DMS53 (cell line): ENCODE measurements around the gene MEX3A.

Experiments used
- DNase-seq: peaks from one replicate; lab custom pipeline; 2025; lab: John Stamatoyannopoulos, UW

The MEX3A gene

GRCh38 chr1:156102633-156103511 is 20.6 kb upstream of the MEX3A start:
- DNase-seq, result no peak

GRCh38 chr1:156101880-156102279 is 19.6 kb upstream of the MEX3A start:
- DNase-seq, result no peak

- DNase-seq, result no peak
These were observed 18.1 kb upstream of the MEX3A start for GRCh38 chr1:156100205-156100995.

DNA sequence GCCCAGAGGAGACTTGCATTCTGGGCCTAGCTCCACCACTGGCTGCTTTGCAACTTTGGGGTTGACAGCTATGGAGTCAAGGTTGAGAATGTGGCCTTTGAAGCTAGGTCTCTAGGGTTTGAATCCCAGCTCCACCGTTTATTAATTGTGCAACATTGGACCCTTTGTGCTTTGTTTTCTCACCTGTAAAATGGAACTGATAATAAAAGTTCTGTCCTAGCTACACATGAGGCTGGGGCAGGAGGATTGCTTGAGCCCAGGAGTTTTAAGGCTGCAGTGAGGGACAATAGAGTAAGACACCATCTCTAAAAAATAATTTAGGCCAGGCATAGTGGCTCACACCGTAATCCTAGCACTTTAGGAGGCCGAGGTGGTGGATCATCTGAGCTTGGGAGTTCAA is 17.0 kb upstream of the MEX3A start:
- no peak for DNase-seq

- DNase-seq, result no peak
These were observed 16.5 kb upstream of the MEX3A start for GRCh38 chr1:156098784-156099183.

DNA sequence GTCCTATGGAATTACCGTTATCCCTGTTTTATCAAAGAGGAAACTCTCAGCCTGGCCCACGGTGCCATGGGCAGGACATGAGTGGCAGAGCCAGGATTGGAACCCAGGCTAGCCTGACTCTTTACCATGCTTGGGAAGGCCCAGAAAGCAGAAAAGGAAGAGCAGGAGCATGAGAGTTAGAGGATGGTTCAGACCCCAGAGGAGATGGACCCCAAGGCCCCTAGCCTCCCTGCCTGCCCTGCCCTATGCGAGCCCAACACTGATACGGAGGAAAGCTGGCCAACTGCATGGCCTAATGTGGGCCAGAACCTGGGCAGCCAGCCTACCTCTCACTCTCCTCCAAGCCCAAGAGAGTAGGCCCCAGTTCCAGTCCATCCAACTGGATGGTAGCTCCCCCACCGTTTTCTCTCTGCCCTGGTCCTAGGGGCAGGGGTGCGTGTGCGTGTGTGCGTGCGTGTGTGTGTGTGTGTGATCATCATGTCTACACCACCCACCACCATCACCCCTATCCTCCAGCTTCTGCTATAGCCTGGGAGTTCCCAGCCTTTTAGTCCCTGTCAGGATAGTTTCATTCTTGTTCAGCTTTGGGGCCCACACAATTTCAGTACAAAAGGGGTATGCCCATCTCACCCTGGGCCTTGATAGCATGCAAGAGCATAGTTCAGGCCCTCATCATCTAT is 15.4 kb upstream of the MEX3A start:
- no peak for DNase-seq

GRCh38 chr1:156096640-156097391 is 14.6 kb upstream of the MEX3A start:
- peak; percentile 91 for DNase-seq

DNA sequence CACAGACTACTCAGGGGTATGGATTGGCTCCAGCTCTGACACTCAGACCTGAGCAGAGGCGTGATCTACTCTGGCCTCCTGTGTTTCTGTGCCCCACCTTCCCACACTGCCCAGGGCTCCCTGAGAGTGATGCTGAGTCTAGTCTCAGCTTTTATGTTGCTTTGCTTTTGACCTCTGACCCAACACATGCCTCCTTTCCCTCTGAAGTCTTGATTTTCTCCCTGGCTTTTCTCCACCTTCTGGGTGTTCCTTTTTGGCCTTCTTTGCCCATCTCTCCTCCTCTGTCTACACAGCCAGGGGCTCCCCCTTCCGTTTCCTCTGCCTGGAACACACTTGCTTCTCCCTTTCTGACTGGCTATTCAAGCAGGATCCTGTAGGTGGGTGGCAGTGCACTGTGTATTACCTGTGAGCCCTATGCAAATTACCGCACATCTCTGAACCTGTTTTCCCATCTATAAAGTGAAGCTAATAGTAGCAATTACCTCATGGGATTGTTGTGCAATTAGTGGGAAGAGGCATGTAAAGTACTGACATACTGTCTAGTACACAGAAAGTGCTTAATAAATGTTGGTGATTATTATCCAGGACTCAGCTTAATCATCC is 13.7 kb upstream of the MEX3A start:
- DNase-seq, result no peak

DNA sequence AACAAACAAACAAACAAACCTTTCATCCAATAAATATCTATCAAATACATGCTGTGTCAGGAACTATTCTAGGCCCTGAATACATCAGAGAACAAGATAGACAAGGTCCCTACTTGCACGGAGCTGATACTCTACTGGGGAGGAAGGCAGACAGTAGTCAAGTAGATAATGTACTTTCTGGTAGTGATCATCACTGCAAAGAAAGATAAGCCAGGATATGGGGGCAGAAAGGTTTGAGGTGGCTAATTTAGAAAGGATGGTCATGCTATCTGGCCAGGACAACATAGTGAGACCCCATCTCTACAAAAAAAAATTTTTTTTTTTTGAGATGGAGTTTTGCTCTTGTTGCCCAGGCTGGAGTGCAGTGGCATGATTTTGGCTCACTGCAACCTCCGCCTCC is 9.3 kb upstream of the MEX3A start:
- DNase-seq, result no peak

- peak; percentile 95 for DNase-seq
These were observed 8.5 kb upstream of the MEX3A start for GRCh38 chr1:156090840-156091188.

GRCh38 chr1:156090138-156090839 is 8.0 kb upstream of the MEX3A start:
- DNase-seq, result no peak

DNA sequence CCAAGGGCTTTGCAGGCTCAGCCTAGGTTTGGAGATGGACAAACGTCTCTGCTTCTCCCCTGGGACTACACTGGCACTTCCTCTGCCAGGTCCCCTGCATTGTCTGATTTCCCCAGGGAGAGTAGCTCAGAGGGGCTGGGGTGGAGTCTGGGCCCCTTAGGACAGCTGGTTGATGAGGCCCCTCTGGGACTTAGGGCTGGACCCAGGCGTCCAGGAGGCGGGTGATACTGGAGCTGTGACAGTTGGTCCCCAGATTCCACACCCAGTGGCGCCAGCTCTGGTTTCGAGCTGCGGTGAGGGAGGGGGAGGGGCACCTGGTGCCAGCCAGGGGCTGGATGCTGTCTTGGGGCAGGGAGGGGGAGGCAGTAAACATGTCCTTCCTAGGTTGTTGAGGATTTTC is 7.4 kb upstream of the MEX3A start:
- DNase-seq, result no peak

DNA sequence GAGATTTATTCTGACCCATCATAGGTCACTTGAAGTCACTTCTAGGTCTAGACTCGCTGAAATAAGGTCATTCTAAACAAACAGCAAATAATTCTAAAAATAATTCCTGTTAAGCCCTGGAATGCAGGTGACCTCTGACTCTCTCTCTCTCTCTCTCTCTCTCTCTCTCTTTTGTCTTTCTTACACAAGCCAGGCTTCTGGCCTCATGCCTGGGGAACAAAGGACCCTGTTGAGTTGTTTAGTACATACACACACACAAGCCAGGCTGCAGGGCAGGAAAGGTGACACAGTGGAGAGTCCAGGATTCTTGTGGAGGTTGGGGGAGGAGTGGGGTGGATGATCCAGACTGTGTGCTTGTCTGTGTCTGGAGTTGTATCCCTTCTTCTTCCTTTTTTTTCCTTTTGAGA is 4.0 kb upstream of the MEX3A start:
- DNase-seq, result peak; percentile 82

GRCh38 chr1:156083800-156084790 is 1.8 kb upstream of the MEX3A start:
- DNase-seq, result no peak

GRCh38 chr1:156081917-156082308 is 352 bp downstream of the MEX3A start:
- DNase-seq, result peak; percentile 54

DNA sequence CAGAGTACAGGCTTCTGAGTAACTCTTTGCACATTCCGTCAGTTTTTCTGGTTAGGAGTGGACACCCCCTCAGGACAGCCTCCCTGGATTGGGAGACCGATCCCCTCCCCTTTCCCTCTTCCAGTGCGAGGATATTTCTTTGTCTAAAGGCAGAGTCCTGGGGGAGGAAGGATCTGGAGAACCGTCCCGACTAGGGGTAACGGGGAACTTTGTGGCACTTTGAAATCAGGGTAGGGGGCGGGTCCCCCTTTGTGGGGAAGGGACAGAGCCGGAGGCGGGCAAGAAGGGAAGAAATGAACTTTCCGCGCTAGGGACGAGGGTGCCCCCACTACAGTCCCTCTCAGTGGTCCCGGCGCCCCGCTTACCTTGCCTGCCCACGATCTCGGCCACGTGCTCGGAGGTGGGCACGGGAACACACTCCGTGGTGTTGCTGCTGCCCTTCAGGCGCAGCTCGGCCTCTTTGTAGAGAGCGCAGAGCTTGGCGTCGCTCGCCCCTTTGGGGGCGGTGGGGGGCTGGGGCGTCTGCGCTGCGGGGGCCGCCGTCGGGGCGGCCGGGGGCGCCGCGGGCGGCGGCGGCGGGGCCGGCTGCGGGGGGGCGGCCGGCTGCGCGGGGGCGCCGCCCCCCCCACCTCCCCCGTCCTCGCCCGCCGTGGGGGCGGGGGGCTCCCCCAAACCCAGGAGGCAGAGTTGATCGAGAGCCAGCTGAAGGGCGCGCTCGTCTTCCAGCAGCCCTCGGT is 917 bp downstream of the MEX3A start:
- DNase-seq, result peak; percentile 43

GRCh38 chr1:156080863-156081179 is 1.4 kb downstream of the MEX3A start:
- DNase-seq, result no peak

DNA sequence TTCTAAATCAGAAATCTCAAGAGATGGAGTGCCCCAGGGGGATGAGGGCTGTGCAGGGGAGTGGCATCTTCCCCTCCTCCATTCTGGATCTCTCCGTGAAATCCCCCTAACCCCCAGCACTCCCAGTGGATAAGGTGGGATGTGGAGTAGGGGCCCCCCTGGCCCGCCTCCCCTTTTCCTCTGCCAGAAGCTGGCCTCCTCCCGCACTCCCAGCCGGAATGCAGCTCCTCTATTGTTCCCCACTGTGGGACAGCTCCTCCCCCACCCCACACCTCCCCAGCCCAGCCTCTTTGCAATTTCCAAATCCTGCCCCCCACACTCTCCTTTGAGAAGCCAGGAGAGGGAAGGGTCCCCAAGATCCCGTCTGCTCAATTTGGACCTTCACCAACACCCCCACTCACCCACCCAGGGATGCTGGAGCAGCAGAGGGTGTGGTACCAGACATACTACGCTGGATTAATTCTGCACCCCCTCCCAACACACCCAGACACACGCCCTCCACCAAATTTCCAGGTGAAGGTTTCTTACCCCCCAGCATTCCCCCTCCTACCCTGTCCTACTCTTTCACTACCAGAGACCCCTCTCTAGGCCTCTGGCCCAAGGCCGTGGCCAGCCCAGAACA is 1.9 kb downstream of the MEX3A start:
- no peak for DNase-seq

DNA sequence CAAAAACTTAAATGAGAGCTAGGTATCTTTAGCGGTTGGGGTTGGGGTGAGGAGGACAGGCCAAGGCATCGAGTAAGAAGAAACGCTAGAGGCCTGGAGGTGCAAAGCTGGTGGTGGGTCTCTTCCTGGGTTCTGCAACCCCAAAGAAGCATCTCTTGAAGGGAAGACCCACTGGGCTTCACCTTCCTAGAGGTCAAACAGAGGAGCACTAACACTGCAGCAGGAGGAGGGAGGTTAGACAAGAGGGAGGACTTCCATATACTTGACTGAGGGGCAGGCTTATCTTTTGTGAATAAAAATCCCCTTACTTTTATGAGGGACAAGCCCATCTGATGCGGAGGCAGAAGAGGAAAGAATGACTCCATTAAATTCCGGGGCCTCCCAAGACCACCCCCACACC is 2.5 kb downstream of the MEX3A start:
- no peak for DNase-seq
